HUES6 (cell line): ENCODE measurements around the gene YWHAQ.

ENCODE experiments used
- H3K27ac ChIP-seq: 2 replicates; pipeline ENCODE4 v1.7.0; 2013; ENCODE audit warnings: low read depth, mild to moderate bottlenecking, low read length, inconsistent platforms
- H3K27me3 ChIP-seq: 2 replicates; pipeline ENCODE4 v1.6.1; 2013; ENCODE audit warnings: low read length; ENCODE audit not compliant: control insufficient read depth, insufficient read depth
- H3K36me3 ChIP-seq: 2 replicates; pipeline ENCODE4 v1.6.1; 2013; ENCODE audit warnings: low read length; ENCODE audit not compliant: control insufficient read depth, insufficient read depth
- H3K4me1 ChIP-seq: 2 replicates; pipeline ENCODE4 v1.6.1; 2013; ENCODE audit warnings: low read length; ENCODE audit not compliant: control insufficient read depth, insufficient read depth
- H3K4me3 ChIP-seq: 2 replicates; pipeline ENCODE4 v1.5.1; 2013; ENCODE audit warnings: low read depth, low read length
- H3K9ac ChIP-seq: one replicate; pipeline ENCODE4 v1.6.1; 2013; ENCODE audit warnings: mild to moderate bottlenecking, low read length
- H3K9me3 ChIP-seq: 2 replicates; pipeline ENCODE4 v1.6.1; 2013; ENCODE audit warnings: low read depth, low read length; ENCODE audit not compliant: control insufficient read depth, insufficient read depth

The YWHAQ gene

GRCh38 chr2:9644603-9645002 is 13.8 kb upstream of the YWHAQ start:
- no peak overlapping the region for H3K4me3 ChIP-seq
- peaks cover 3% of the 10 kb centered on the region for H3K27me3 ChIP-seq
- H3K9me3 ChIP-seq: no peaks in the 10 kb centered on the region
- no peak overlapping the region for H3K9ac ChIP-seq
- no peak overlapping the region for H3K27ac ChIP-seq
- peaks cover 16% of the 10 kb centered on the region for H3K4me1 ChIP-seq
- H3K36me3 ChIP-seq: no peaks in the 10 kb centered on the region

- H3K4me1 ChIP-seq: peaks cover 13% of the 10 kb centered on the region
- H3K9ac ChIP-seq: no peak overlapping the region
- no peak overlapping the region for H3K4me3 ChIP-seq
- no peaks in the 10 kb centered on the region for H3K36me3 ChIP-seq
- peaks cover 3% of the 10 kb centered on the region for H3K27me3 ChIP-seq
- no peak overlapping the region for H3K27ac ChIP-seq
- H3K9me3 ChIP-seq: no peaks in the 10 kb centered on the region
Observed at GRCh38 chr2:9644021-9644420, 13.2 kb upstream of the YWHAQ start.

- Histone ChIP-seq H3K9ac (no peak overlapping the region), H3K4me3 (no peak overlapping the region), H3K36me3 (no peaks in the 10 kb centered on the region), H3K9me3 (no peaks in the 10 kb centered on the region), H3K27ac (no peak overlapping the region), H3K4me1 (peaks cover 11% of the 10 kb centered on the region; the same call in 1 of the 2 replicates), H3K27me3 (no peaks in the 10 kb centered on the region)
Observed at GRCh38 chr2:9641641-9642040, 10.8 kb upstream of the YWHAQ start.

DNA sequence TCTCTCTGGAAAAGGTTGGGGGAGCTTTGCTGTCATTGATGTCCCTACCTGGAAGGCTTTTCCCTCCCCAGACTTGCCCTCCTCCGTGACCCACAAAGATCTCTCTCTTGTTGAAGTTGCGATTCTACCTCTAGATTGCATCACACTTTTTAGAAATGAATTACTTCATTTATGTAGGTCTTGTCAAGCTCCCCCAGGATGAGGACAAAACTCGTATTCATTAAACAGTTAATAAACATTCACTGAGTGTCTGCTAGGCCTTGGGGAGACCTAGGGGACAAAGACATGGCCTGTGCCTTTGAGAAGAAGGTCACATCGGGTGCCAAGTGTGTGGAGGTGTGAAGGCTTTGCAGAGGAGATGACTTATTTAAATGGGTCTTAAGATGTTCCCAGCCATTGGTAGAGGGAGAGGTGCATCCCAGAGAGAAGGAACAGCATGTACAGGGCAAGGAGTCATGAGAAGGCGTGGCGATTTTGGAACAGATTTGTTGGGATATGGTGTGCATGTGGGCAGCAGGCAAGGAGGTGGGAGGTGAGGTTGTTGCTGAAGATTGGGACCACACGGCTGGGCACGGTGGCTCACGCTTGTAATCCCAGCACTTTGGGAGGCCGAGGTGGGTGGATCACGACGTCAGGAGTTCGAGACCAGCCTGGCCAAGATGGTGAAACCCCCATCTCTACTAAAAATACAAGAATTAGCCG is 9.8 kb upstream of the YWHAQ start:
- Histone ChIP-seq H3K9ac (no peak overlapping the region), H3K4me1 (peaks cover 11% of the 10 kb centered on the region; the same call in 1 of the 2 replicates), H3K36me3 (no peaks in the 10 kb centered on the region), H3K4me3 (no peak overlapping the region), H3K27me3 (no peaks in the 10 kb centered on the region), H3K27ac (no peak overlapping the region), H3K9me3 (no peaks in the 10 kb centered on the region)

DNA sequence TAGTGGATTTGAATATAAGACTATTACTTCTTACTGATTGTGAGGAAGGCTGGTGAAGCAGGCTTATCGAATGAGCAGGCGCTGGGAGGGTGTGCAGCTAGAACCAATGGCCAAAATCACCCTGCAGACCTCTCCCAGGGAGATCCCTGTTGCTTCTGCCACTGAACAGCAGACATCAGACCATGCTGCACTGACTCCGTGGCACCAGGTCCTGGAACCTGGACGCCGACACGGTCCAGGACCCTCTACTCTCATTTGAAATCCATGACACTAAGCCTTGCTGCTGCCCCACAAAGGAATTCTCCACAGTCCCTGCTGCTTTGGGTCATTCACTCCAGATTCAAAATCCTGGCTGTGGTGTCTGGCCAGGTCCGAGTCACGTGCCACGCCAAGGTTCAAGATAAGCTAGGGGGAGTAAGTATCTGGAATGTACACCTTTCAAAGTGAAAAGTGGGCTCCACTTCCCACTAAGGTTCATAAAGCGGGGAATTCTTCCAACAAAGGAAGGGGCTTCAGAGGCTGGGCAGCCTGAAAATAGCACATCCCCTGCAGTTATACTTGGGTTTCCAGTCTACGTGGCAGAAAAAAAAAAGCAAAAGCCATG is 9.0 kb upstream of the YWHAQ start:
- Histone ChIP-seq H3K9me3 (no peaks in the 10 kb centered on the region), H3K27me3 (no peaks in the 10 kb centered on the region), H3K4me3 (no peak overlapping the region), H3K27ac (no peak overlapping the region), H3K4me1 (peaks cover 11% of the 10 kb centered on the region; the same call in 1 of the 2 replicates), H3K36me3 (no peaks in the 10 kb centered on the region), H3K9ac (no peak overlapping the region)

- no peak overlapping the region for H3K9ac ChIP-seq
- H3K27ac ChIP-seq: no peak overlapping the region
- no peaks in the 10 kb centered on the region for H3K36me3 ChIP-seq
- no peak overlapping the region for H3K4me3 ChIP-seq
- H3K4me1 ChIP-seq: peaks cover 11% of the 10 kb centered on the region; the same call in 1 of the 2 replicates
- no peaks in the 10 kb centered on the region for H3K9me3 ChIP-seq
- H3K27me3 ChIP-seq: no peaks in the 10 kb centered on the region
Observed at GRCh38 chr2:9639000-9639602, 8.3 kb upstream of the YWHAQ start.

- no peak overlapping the region for H3K27ac ChIP-seq
- H3K9ac ChIP-seq: no peak overlapping the region
- H3K4me3 ChIP-seq: no peak overlapping the region
- no peaks in the 10 kb centered on the region for H3K36me3 ChIP-seq
- H3K9me3 ChIP-seq: no peaks in the 10 kb centered on the region
- peaks cover 11% of the 10 kb centered on the region; the same call in 1 of the 2 replicates for H3K4me1 ChIP-seq
- H3K27me3 ChIP-seq: no peaks in the 10 kb centered on the region
Observed at GRCh38 chr2:9638532-9638931, 7.7 kb upstream of the YWHAQ start.

- no peaks in the 10 kb centered on the region for H3K9me3 ChIP-seq
- no peak overlapping the region for H3K27ac ChIP-seq
- H3K9ac ChIP-seq: no peak overlapping the region
- no peaks in the 10 kb centered on the region for H3K36me3 ChIP-seq
- H3K27me3 ChIP-seq: peaks cover 9% of the 10 kb centered on the region; the same call in 1 of the 2 replicates
- H3K4me3 ChIP-seq: no peak overlapping the region
- peaks cover 13% of the 10 kb centered on the region; the same call in 1 of the 2 replicates for H3K4me1 ChIP-seq
Observed at GRCh38 chr2:9637330-9637729, 6.5 kb upstream of the YWHAQ start.

DNA sequence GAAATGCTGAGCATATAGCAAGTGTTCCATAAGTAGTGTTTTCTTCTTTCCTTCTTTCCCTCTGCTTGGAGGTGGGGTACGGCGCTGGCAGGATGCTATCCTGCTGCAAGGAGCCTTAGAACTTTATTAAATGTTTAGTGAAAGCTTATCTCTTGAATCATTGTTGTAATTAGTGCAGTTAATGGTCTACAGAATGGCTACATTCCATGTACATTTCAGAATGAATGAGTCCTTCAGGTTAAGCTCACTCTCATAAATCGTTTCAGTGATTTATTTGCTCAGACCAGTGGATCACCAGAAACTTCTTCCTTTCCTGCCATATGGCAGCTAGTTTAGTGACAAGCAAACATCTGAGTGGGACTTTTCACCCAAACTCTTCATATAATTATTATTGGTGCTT is 3.3 kb upstream of the YWHAQ start:
- no peaks in the 10 kb centered on the region for H3K9me3 ChIP-seq
- no peak overlapping the region for H3K9ac ChIP-seq
- no peak overlapping the region for H3K27ac ChIP-seq
- H3K4me3 ChIP-seq: no peak overlapping the region
- H3K27me3 ChIP-seq: peaks cover 20% of the 10 kb centered on the region; the same call in 1 of the 2 replicates
- peaks cover 23% of the 10 kb centered on the region; the same call in 1 of the 2 replicates for H3K4me1 ChIP-seq
- peaks cover 10% of the 10 kb centered on the region for H3K36me3 ChIP-seq

DNA sequence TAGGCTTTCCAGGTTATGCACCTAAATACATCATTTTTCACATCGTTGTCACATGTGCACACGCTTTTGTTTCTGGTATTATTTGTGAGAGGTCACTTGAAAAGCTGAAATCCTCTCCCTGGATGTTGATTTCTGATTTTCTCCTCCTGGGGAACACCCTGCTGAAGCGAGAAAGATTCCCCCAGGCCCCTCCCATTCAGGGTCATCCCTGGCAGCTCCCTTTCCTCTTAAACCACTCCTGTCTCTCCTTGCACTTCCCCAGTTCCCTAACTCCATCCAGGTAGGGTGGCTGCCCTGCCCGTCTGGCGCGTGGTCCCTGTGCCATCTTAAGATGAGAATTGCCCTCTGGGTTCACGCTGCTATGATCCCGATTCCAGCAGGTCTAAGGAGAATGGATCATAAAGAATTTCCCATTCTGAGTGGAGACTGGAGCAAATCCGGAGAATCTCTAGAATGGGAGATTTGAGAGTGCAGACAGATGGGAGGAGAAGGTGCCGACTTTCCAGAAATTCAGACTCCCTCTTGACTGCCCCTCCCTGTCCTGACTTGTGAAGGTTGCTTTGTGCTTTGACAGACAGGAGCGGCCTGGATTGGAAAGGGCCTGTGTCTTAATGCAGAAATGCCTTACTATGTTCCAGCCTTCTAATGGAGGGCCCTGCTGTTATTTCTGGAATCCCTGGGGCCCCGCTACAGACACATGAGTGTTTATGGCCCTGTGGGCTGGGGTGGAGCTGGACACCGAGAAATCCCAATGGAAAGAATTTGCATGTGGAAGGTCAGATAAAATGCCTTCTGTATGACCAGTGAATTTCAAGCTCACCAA is 1.3 kb upstream of the YWHAQ start:
- H3K9me3 ChIP-seq: no peaks in the 10 kb centered on the region
- H3K9ac ChIP-seq: peak overlapping the region; percentile 14
- peaks cover 15% of the 10 kb centered on the region; the same call in 1 of the 2 replicates for H3K4me1 ChIP-seq
- H3K27ac ChIP-seq: no peak overlapping the region
- H3K27me3 ChIP-seq: peaks cover 20% of the 10 kb centered on the region; the same call in 1 of the 2 replicates
- H3K36me3 ChIP-seq: peaks cover 26% of the 10 kb centered on the region
- H3K4me3 ChIP-seq: peak overlapping the region; percentile 99
